Measurements from ENCODE around the gene ZNF70.

The ZNF70 gene

GRCh38 chr22:23693979-23694680 lies 56.8 kb downstream of the ZNF70 start:
- H3K27ac ChIP-seq, result no peak overlapping the region
- TF ChIP-seq ZFX (IDR thresholded peaks at IDR 0.05; ENCODE audit: borderline replicate concordance), result no peak
- TF ChIP-seq, protein P1, sequence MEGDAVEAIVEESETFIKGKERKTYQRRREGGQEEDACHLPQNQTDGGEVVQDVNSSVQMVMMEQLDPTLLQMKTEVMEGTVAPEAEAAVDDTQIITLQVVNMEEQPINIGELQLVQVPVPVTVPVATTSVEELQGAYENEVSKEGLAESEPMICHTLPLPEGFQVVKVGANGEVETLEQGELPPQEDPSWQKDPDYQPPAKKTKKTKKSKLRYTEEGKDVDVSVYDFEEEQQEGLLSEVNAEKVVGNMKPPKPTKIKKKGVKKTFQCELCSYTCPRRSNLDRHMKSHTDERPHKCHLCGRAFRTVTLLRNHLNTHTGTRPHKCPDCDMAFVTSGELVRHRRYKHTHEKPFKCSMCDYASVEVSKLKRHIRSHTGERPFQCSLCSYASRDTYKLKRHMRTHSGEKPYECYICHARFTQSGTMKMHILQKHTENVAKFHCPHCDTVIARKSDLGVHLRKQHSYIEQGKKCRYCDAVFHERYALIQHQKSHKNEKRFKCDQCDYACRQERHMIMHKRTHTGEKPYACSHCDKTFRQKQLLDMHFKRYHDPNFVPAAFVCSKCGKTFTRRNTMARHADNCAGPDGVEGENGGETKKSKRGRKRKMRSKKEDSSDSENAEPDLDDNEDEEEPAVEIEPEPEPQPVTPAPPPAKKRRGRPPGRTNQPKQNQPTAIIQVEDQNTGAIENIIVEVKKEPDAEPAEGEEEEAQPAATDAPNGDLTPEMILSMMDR (IDR thresholded peaks at IDR 0.05), result no peak

DNA sequence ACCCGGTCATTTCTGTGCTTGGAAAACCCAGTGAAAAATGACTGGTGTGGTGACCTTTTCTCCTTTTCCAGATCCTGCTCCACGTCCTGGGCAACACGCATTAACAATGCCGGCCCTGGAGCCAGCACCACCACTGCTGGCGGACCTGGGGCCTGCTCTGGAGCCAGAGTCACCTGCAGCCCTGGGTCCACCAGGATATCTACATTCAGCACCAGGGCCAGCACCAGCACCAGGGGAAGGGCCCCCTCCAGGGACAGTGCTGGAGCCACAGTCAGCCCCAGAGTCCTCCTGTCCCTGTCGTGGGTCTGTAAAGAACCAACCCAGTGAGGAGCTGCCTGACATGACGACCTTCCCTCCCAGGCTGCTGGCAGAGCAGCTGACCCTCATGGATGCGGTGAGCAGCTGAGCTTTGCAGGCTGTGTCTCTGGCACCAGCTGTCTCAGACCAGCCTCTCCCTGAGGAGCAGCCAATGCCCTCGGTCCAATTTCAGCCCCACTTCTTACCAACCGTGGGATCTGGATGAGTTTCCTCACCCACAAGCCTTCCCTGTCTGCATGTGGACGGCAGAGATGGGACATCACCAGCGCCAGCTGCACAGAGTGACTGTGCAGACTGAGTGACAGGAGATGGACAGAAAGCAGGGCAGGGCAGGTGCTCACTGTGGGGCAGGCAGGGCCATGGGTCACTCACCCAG lies 58.2 kb downstream of the ZNF70 start:
- no peak overlapping the region for H3K27ac ChIP-seq

DNA sequence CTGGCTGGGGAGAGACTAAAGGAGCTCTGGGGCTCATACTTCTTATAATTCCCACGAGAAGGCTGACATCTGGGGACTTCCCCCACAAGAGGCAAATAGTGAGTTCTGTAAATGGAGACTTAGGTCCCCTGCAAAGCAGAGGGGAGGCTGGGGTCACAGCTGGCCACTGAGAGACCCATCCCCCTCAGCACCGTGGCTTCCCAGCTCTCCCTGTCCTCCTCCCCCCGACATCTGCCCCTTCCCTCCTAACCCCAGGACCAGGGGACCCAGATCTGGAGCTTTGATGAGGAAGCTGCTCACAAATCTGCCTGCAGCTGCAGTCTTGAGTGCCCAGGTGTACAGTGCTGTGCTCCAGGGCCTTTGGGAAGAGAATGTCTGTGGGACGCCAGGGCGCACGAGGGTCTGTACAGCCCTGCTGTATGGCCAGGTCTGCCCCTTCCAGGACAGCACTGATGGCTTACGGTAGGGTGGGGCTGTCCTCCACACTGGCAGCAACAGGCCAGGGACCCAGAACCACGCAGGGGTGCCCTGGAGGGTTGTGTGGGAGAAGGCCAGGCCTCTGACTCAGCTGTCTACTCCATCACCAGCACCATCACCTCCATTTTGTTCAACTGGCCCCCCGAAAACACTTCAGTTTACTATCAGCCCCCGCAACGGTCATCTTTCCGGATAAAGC lies 59.0 kb downstream of the ZNF70 start:
- no peak for TF ChIP-seq ZFX (IDR thresholded peaks at IDR 0.05; ENCODE audit: borderline replicate concordance)
- TF ChIP-seq, protein P1 (IDR thresholded peaks at IDR 0.05), result no peak
- H3K27ac ChIP-seq, result no peak overlapping the region

More for the DNA sequence above, 58.2 kb downstream of the ZNF70 start:
- TF ChIP-seq, protein P1 (IDR thresholded peaks at IDR 0.05), result no peak
- TF ChIP-seq ZFX (IDR thresholded peaks at IDR 0.05; ENCODE audit: borderline replicate concordance), result no peak

DNA sequence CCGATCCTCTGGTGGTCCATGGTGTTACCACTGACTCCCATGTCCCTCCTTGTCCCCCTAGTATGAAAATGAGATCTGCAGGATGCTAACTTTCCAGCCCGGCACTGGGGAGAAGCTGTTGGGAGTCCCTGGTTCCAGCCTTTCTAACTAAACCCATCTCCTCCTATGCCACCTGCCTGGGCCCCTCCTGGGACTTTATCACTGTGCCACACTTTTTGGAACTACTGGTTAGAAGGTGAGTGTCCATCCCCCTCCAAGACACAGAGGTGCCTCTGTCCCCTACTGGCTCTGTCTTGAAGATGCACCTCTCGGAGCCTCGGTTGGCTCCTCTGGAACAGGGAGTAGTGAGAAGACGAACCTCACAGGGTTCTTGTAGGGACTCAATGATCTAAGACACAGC lies 60.2 kb downstream of the ZNF70 start, which contains the start of gene RGL4:
TSS of gene RGL4 (plus strand) at position 301 of the 400 bp plus-strand sequence. CDS start 1,018 bp downstream, outside the sequence.
- no peak within 1 kb of the TSS for H3K27ac ChIP-seq
- no peak for TF ChIP-seq ZFX (IDR thresholded peaks at IDR 0.05; ENCODE audit: borderline replicate concordance)

GRCh38 chr22:23689414-23689813 lies 61.5 kb downstream of the ZNF70 start:
- H3K27ac ChIP-seq, result no peak overlapping the region
- TF ChIP-seq, protein P1 (IDR thresholded peaks at IDR 0.05), result no peak
- TF ChIP-seq ZFX (IDR thresholded peaks at IDR 0.05; ENCODE audit: borderline replicate concordance), result no peak

Data from 22Rv1 (cell line).